Measurements from ENCODE around the gene RHOBTB3.

- TF ChIP-seq CTCF (IDR thresholded peaks at IDR 0.05) = no peak
- TF ChIP-seq TCF7L2 (IDR thresholded peaks at IDR 0.05; ENCODE audit: low read depth, low read length) = no peak
- TF ChIP-seq SIN3A (IDR thresholded peaks at IDR 0.05; ENCODE audit: borderline replicate concordance, insufficient read depth, low read depth, low read length) = no peak
- no peak for TF ChIP-seq REST (IDR thresholded peaks at IDR 0.05; ENCODE audit: insufficient read depth in 1 of 2, low read depth in 2 of 2, low read length in 1 of 2)
Measured at GRCh38 chr5:95782181-95782580, 51.0 kb downstream of the RHOBTB3 start.

Measured in Panc1 (cell line).